GM12865 (cell line): ENCODE data around the gene MAGEB1.
A peak's percentile ranks its signal among the peaks of the same experiment; 100 is the strongest.

Source experiments
- DNase-seq: peaks from one replicate; pipeline ENCODE4 v3.0.0; 2010; ENCODE audit warnings: low read depth
- H3K4me3 ChIP-seq: 2 replicates; pipeline ENCODE4 v1.5.1; 2011; ENCODE audit warnings: mild to moderate bottlenecking, low read depth, low read length, control low read depth
- TF ChIP-seq, protein P1 (sequence below): IDR thresholded peaks from 2 replicates; pipeline ENCODE4 v1.5.1; 2011; ENCODE audit warnings: low read length, control low read depth, low read depth, inconsistent platforms; ENCODE audit not compliant: insufficient read depth; ENCODE audit errors: missing control alignments

Gene MAGEB1

DNA sequence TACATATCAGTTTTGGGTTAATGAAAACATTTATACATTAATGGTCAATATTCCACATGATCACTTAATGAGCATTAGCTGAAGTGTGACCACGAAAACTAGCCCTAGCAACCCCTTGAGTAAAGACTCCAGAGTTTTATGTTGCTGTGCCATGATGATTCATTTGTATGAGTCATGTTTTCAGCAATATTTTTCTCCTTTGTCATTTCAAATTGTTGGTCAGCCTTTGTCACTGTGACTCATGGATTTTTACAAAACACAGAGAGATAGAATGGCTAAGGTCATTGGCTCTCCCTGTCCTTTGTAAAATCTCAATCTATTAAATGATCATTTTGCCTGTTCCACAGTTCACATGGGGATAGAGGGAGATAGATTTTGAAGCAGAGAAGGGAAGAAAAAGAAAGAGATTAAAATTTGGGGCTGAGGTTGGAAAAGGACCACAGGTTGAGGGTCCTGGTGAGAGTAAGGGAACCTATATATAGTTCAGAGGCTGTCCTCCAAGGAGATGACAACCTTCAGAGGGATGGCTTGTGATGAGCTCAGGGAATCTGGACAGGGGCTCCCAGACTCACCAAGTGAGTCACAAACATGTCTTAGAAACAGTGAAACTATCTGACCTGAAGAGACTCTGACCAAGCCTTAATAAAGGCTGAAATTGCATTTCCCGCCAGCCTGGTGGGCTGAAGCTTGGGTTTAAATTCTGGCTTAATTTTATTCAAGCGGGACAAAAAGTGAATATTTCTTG is 36.7 kb downstream of the MAGEB1 start:
- no peak for DNase-seq
- no peak overlapping the region for H3K4me3 ChIP-seq
- TF ChIP-seq, protein P1, sequence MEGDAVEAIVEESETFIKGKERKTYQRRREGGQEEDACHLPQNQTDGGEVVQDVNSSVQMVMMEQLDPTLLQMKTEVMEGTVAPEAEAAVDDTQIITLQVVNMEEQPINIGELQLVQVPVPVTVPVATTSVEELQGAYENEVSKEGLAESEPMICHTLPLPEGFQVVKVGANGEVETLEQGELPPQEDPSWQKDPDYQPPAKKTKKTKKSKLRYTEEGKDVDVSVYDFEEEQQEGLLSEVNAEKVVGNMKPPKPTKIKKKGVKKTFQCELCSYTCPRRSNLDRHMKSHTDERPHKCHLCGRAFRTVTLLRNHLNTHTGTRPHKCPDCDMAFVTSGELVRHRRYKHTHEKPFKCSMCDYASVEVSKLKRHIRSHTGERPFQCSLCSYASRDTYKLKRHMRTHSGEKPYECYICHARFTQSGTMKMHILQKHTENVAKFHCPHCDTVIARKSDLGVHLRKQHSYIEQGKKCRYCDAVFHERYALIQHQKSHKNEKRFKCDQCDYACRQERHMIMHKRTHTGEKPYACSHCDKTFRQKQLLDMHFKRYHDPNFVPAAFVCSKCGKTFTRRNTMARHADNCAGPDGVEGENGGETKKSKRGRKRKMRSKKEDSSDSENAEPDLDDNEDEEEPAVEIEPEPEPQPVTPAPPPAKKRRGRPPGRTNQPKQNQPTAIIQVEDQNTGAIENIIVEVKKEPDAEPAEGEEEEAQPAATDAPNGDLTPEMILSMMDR: no peak

DNA sequence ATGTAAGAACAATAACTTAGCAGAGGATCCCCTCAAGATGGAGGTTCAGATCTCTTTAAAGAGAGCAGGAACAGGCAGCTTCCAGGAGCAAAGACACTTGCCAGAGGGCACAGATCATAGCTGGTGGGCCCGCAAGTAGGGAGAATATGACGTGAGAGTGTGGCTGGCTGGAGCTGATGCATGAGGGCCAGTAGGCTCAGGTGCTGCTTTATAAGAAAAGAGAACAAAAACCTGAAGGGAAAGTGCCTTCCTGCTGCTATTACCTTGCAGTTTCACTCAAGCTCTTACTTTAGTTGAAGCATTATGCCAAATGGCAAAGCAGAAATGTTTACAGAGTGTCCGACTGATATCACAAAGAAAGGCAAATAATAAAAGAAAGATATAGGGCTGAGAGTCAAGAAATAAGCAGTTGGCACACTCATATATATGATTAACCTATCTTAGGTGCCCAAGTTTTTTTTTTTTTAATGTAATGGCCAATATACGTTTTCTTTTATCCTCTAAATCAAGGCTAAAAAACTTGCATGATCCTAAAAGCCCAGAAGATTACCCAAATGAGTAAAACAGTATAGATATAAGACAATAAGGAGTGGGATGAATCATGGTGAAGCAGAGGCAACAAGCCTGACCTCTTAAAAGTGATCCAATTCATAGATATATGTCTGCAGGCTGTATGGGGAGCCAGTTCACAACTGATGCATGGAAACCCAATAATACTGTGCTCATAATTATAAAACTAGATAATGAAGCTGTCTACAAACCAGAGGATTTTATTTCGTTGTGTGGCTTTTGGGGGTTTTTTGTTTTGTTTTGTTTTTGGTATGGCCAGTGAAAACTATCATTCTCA is 49.7 kb downstream of the MAGEB1 start:
- H3K4me3 ChIP-seq: no peak overlapping the region
- TF ChIP-seq, protein P1: no peak
- peak; percentile 12 for DNase-seq

GRCh38 chrX:30301208-30301607 is 54.3 kb downstream of the MAGEB1 start:
- DNase-seq: no peak

More at GRCh38 chrX:30301208-30301607, 54.3 kb downstream of the MAGEB1 start:
- TF ChIP-seq, protein P1: no peak
- no peak overlapping the region for H3K4me3 ChIP-seq
